DND-41 (cell line): ENCODE results near the gene ASB1.

Experiments
- EZH2 ChIP-seq: IDR thresholded peaks from 3 replicates; pipeline ENCODE4 v1.6.1; 2012; ENCODE audit warnings: borderline replicate concordance, low read depth, mild to moderate bottlenecking, moderate library complexity, low read length, inconsistent platforms; ENCODE audit not compliant: severe bottlenecking
- TF ChIP-seq, protein P1 (sequence below): IDR thresholded peaks from 2 replicates; pipeline ENCODE4 v1.5.1; 2012; ENCODE audit warnings: borderline replicate concordance, low read length, moderate library complexity, mild to moderate bottlenecking; ENCODE audit not compliant: poor library complexity, severe bottlenecking; ENCODE audit errors: extremely low read depth

DNA sequence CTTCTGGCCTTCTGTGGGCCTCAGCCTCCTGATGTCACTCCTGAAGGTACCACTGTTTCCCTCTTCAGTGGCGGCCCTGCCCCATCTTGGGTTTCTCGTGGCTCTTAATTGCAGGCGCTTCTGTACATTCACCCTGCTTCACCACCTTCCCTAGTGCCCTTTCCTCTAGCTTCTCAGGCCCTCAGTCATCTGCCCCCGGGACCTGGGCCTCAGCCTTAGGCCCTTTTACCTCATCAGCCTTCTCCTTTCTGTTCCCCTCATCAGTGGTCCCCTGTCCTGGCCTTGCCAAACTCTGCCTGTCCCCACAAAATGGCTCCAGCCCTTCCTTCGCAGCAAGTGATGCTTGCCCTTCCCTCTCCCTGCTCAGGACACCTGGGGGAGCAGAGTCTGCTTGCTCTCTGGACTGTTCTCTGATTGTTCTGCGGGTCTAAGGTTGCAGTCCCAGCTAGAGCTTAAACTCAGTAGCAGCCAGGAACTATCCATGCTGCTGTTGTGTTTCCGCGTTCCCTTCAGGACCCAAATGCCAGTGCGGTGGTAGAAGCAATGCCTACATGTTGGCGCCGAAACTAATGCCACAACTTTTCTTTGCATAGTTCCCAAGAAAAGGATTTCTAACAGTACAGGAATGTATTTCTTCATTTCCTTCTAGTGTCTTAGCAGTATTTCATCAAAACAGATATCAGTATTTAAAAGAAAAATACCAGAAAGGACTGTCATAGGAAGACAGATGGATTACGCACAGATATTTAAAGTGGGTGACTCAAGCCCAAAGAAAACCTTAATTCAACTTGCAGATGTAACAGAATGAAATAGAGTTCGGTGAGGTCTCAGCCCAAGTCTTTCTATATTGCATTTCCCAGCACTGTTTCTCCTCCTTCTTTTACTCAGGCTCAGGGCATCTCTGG is 7.5 kb downstream of the ASB1 start:
- TF ChIP-seq, protein P1, sequence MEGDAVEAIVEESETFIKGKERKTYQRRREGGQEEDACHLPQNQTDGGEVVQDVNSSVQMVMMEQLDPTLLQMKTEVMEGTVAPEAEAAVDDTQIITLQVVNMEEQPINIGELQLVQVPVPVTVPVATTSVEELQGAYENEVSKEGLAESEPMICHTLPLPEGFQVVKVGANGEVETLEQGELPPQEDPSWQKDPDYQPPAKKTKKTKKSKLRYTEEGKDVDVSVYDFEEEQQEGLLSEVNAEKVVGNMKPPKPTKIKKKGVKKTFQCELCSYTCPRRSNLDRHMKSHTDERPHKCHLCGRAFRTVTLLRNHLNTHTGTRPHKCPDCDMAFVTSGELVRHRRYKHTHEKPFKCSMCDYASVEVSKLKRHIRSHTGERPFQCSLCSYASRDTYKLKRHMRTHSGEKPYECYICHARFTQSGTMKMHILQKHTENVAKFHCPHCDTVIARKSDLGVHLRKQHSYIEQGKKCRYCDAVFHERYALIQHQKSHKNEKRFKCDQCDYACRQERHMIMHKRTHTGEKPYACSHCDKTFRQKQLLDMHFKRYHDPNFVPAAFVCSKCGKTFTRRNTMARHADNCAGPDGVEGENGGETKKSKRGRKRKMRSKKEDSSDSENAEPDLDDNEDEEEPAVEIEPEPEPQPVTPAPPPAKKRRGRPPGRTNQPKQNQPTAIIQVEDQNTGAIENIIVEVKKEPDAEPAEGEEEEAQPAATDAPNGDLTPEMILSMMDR = no peak
- TF ChIP-seq EZH2 = no peak
